Keratinocyte (primary cell): ENCODE data around the gene SLX4IP. TPM values are rescaled to one million over a fixed set of nuclear protein-coding genes. Genes with fewer than 3 reads are reported as not detected.

Experiments
- DNase-seq: peaks from one replicate; pipeline ENCODE4 v3.0.0-alpha.2; 2011; ENCODE audit warnings: low read depth, missing footprints, low spot score
- FAIRE-seq: peaks from 2 replicates; lab custom pipeline; 2011; peaks lifted over from hg19 to GRCh38; lab: Jason Lieb, UNC
- H2AFZ ChIP-seq: 2 replicates; pipeline ENCODE4 v1.6.0; 2012; ENCODE audit warnings: low read length, control low read depth, inconsistent platforms; ENCODE audit not compliant: control insufficient read depth
- H3K27ac ChIP-seq: 2 replicates; pipeline ENCODE4 v1.5.1; 2011; ENCODE audit warnings: low read length; ENCODE audit not compliant: control insufficient read depth, insufficient read depth
- H3K27me3 ChIP-seq: 3 replicates; pipeline ENCODE4 v1.6.0; 2011; ENCODE audit warnings: low read length; ENCODE audit not compliant: control insufficient read depth, insufficient read depth; ENCODE audit errors: extremely low read depth
- H3K36me3 ChIP-seq, 2 experiments: 2 replicates in 1 of 2; 3 replicates in 1 of 2; pipeline ENCODE4 v1.5.1; 2011; ENCODE audit warnings: low read length in 2 of 2, mild to moderate bottlenecking in 1 of 2; ENCODE audit not compliant: control insufficient read depth in 2 of 2, insufficient read depth in 2 of 2; ENCODE audit errors: extremely low read depth in 1 of 2
- H3K4me1 ChIP-seq: 3 replicates; pipeline ENCODE4 v1.5.1; 2011; ENCODE audit warnings: low read length; ENCODE audit not compliant: control insufficient read depth, insufficient read depth; ENCODE audit errors: extremely low read depth
- H3K4me2 ChIP-seq: 3 replicates; pipeline ENCODE4 v1.6.0; 2011; ENCODE audit warnings: low read depth, low read length; ENCODE audit not compliant: control insufficient read depth, insufficient read depth; ENCODE audit errors: extremely low read depth
- H3K4me3 ChIP-seq, 3 experiments: fragments of 200-600 bp in 1 of 3; sonication (generic) in 1 of 3; 2 replicates in 2 of 3; 3 replicates in 1 of 3; pipeline ENCODE4 v1.5.1; 2011 to 2016; ENCODE audit warnings: low read length in 3 of 3, mild to moderate bottlenecking in 3 of 3, control low read depth in 2 of 3, inconsistent platforms in 1 of 3, low read depth in 1 of 3, mixed read lengths in 1 of 3, mixed run types in 1 of 3, moderate library complexity in 1 of 3; ENCODE audit not compliant: control insufficient read depth in 2 of 3, insufficient read depth in 2 of 3; ENCODE audit errors: extremely low read depth in 1 of 3
- H3K79me2 ChIP-seq: 2 replicates; pipeline ENCODE4 v1.6.0; 2012; ENCODE audit warnings: low read length; ENCODE audit not compliant: control insufficient read depth, insufficient read depth
- H3K9ac ChIP-seq: 3 replicates; pipeline ENCODE4 v1.6.0; 2011; ENCODE audit warnings: low read length; ENCODE audit not compliant: control insufficient read depth, insufficient read depth; ENCODE audit errors: extremely low read depth
- H3K9me1 ChIP-seq: 3 replicates; pipeline ENCODE4 v1.6.0; 2011; ENCODE audit warnings: low read length; ENCODE audit not compliant: control insufficient read depth, insufficient read depth; ENCODE audit errors: extremely low read depth
- H3K9me3 ChIP-seq: 2 replicates; pipeline ENCODE4 v1.5.1; 2012; ENCODE audit warnings: low read depth, low read length; ENCODE audit not compliant: control insufficient read depth
- H4K20me1 ChIP-seq: 3 replicates; pipeline ENCODE4 v1.6.0; 2011; ENCODE audit warnings: low read length; ENCODE audit not compliant: control insufficient read depth, insufficient read depth; ENCODE audit errors: extremely low read depth
- EZH2 ChIP-seq: IDR thresholded peaks from one replicate; pipeline ENCODE4 v1.6.1; 2012; ENCODE audit warnings: inconsistent platforms, mild to moderate bottlenecking, low read length, moderate library complexity
- dilution Hi-C: fragments of 300-500 bp; cut with MboI; formaldehyde crosslinking; loops from one replicate; pipeline ENCODE4 v1.7.0; 2020; ENCODE audit warnings: low sequenced_read_pairs; ENCODE audit not compliant: extremely low pct_ligation_motif_present
- polyA plus RNA-seq, 5 experiments: library from polyadenylated mRNA; depleted of rRNA in 3 of 5; stranded (reverse) in 3 of 5; stranded (forward) in 1 of 5; unstranded in 1 of 5; fragments of >200 nt; gene quantifications; 1 replicate in 1 of 5; 2 replicates in 3 of 5; 3 replicates in 1 of 5; pipeline versions ENCODE4 v1.2.1 to v1.2.3, GENCODE V29; 2011 to 2012; ENCODE audit warnings: missing spikeins in 2 of 5, low read depth in 1 of 5, low replicate concordance in 1 of 5
- TF ChIP-seq, protein P1 (sequence below), 3 experiments: IDR thresholded peaks in 1 of 3; conservative IDR thresholded peaks in 1 of 3; optimal IDR thresholded peaks in 1 of 3; 2 replicates in 2 of 3; 3 replicates in 1 of 3; pipeline versions ENCODE3 to v1.5.1; 2011; ENCODE audit warnings: low read length in 3 of 3, mild to moderate bottlenecking in 3 of 3, moderate library complexity in 2 of 3, control low read depth in 1 of 3, inconsistent platforms in 1 of 3; ENCODE audit not compliant: insufficient read depth in 2 of 3; ENCODE audit errors: extremely low read depth in 1 of 3

SLX4IP gene
- polyA plus RNA-seq, 1 donor (not counting 4 experiments of a cell fraction or from before 2014, with no cell fraction given): 3.0 TPM

GRCh38 chr20:10509376-10509775 lies 74.3 kb downstream of the SLX4IP start:
- Histone ChIP-seq H2AFZ (no peak overlapping the region), H3K9ac (no peak overlapping the region), H3K36me3 (no peaks in the 10 kb centered on the region), H3K9me3 (no peaks in the 10 kb centered on the region), H3K4me1 (peaks cover 67% of the 10 kb centered on the region), H3K27ac (peak overlapping the region; percentile 64), H3K4me2 (no peak overlapping the region), H3K9me1 (no peaks in the 10 kb centered on the region), H3K4me3 (no peak overlapping the region), H4K20me1 (no peaks in the 10 kb centered on the region), H3K79me2 (peaks cover 3% of the 10 kb centered on the region), H3K27me3 (no peaks in the 10 kb centered on the region)
- DNase-seq: no peak
- no peak for FAIRE-seq
- dilution Hi-C loops: no loop called here
- no peak for TF ChIP-seq EZH2
- TF ChIP-seq, protein P1, sequence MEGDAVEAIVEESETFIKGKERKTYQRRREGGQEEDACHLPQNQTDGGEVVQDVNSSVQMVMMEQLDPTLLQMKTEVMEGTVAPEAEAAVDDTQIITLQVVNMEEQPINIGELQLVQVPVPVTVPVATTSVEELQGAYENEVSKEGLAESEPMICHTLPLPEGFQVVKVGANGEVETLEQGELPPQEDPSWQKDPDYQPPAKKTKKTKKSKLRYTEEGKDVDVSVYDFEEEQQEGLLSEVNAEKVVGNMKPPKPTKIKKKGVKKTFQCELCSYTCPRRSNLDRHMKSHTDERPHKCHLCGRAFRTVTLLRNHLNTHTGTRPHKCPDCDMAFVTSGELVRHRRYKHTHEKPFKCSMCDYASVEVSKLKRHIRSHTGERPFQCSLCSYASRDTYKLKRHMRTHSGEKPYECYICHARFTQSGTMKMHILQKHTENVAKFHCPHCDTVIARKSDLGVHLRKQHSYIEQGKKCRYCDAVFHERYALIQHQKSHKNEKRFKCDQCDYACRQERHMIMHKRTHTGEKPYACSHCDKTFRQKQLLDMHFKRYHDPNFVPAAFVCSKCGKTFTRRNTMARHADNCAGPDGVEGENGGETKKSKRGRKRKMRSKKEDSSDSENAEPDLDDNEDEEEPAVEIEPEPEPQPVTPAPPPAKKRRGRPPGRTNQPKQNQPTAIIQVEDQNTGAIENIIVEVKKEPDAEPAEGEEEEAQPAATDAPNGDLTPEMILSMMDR (optimal IDR thresholded peaks at IDR 0.05 in 1 of 3, IDR thresholded peaks at IDR 0.05 in 1 of 3, conservative IDR thresholded peaks at IDR 0.05 in 1 of 3; ENCODE audit: extremely low read depth in 1 of 3, insufficient read depth in 2 of 3, low read length in 3 of 3): no peak

- Histone ChIP-seq H4K20me1 (no peaks in the 10 kb centered on the region), H3K79me2 (peaks cover 2% of the 10 kb centered on the region), H3K4me3 (no peak overlapping the region), H3K4me2 (no peak overlapping the region), H3K4me1 (peaks cover 62% of the 10 kb centered on the region), H3K27me3 (no peaks in the 10 kb centered on the region), H3K9me3 (no peaks in the 10 kb centered on the region), H2AFZ (no peak overlapping the region), H3K9me1 (no peaks in the 10 kb centered on the region), H3K27ac (no peak overlapping the region), H3K36me3 (no peaks in the 10 kb centered on the region), H3K9ac (no peak overlapping the region)
- dilution Hi-C loops: no loop called here
- no peak for FAIRE-seq
- no peak for DNase-seq
- no peak for TF ChIP-seq EZH2
Measured at GRCh38 chr20:10510216-10510615, 75.1 kb downstream of the SLX4IP start.

GRCh38 chr20:10511170-10511508 lies 76.0 kb downstream of the SLX4IP start:
- FAIRE-seq (no peak), DNase-seq (no peak)
- Histone ChIP-seq H3K36me3 (no peaks in the 10 kb centered on the region), H3K27ac (peak overlapping the region; percentile 88), H3K27me3 (no peaks in the 10 kb centered on the region), H3K4me1 (peaks cover 52% of the 10 kb centered on the region), H3K4me3 (peak overlapping the region in 1 of 3 experiments; percentile 29), H4K20me1 (no peaks in the 10 kb centered on the region), H2AFZ (no peak overlapping the region), H3K79me2 (peaks cover 2% of the 10 kb centered on the region), H3K4me2 (peak overlapping the region; percentile 68), H3K9me3 (no peaks in the 10 kb centered on the region), H3K9ac (peak overlapping the region; percentile 66), H3K9me1 (no peaks in the 10 kb centered on the region)
- dilution Hi-C loops: no loop called here
- TF ChIP-seq, protein P1 (optimal IDR thresholded peaks at IDR 0.05 in 1 of 3, IDR thresholded peaks at IDR 0.05 in 1 of 3, conservative IDR thresholded peaks at IDR 0.05 in 1 of 3; ENCODE audit: extremely low read depth in 1 of 3, insufficient read depth in 2 of 3, low read length in 3 of 3): no peak
- no peak for TF ChIP-seq EZH2
